Cardiac muscle cell (in vitro differentiated cells and primary cell): ENCODE measurements around the gene PPP4C. TPM values are rescaled to one million over a fixed set of nuclear protein-coding genes. Genes with fewer than 3 reads are reported as not detected.
"Not testable (repeated sequence)": the region's sequence is repeated elsewhere in the genome, so short reads cannot be mapped to it uniquely, and the experiment has no call there.

Source experiments
- DNase-seq, 2 donors: peaks; one replicate each; pipeline versions ENCODE4 v3.0.0 to v3.0.0-alpha.2; 2010 to 2017; ENCODE audit warnings: low read depth in 1 of 2, low spot score in 1 of 2
- H3K27ac ChIP-seq: fragments of 200-600 bp; sonication (generic); 2 replicates; pipeline ENCODE4 v1.5.1; 2016
- H3K27me3 ChIP-seq: fragments of 200-600 bp; sonication (generic); 2 replicates; pipeline ENCODE4 v1.6.0; 2016; ENCODE audit warnings: control low read depth
- H3K36me3 ChIP-seq: fragments of 200-600 bp; sonication (generic); 2 replicates; pipeline ENCODE4 v1.5.1; 2016; ENCODE audit warnings: control low read depth
- H3K4me1 ChIP-seq: fragments of 200-600 bp; sonication (generic); 2 replicates; pipeline ENCODE4 v1.8.1; 2017; ENCODE audit warnings: low read depth, mild to moderate bottlenecking, mixed run types
- H3K4me3 ChIP-seq: fragments of 200-600 bp; sonication (generic); 2 replicates; pipeline ENCODE4 v1.5.1; 2016; ENCODE audit warnings: mild to moderate bottlenecking
- H3K9me3 ChIP-seq: fragments of 200-600 bp; sonication (generic); 2 replicates; pipeline ENCODE4 v1.5.1; 2017; ENCODE audit warnings: low read depth, mild to moderate bottlenecking, control low read depth
- CTCF ChIP-seq: IDR thresholded peaks from 2 replicates; pipeline ENCODE4 v1.5.1; 2012; ENCODE audit warnings: low read depth, mild to moderate bottlenecking, low read length
- polyA plus RNA-seq: library from polyadenylated mRNA; unstranded; fragments of >200 nt; fragmentation: Nextera tagmentation; extraction: Ambion mirVana; gene quantifications from 2 replicates; pipeline ENCODE4 v1.2.1, GENCODE V29; 2016
- total RNA-seq: library from RNA; depleted of rRNA; stranded (reverse); fragments of >200 nt; gene quantifications from 2 replicates; pipeline ENCODE4 v1.2.3, GENCODE V29; 2016

PPP4C gene
- total and polyA plus RNA-seq, 2 experiments from 2014 or later = 94.3 to 217 TPM

DNA sequence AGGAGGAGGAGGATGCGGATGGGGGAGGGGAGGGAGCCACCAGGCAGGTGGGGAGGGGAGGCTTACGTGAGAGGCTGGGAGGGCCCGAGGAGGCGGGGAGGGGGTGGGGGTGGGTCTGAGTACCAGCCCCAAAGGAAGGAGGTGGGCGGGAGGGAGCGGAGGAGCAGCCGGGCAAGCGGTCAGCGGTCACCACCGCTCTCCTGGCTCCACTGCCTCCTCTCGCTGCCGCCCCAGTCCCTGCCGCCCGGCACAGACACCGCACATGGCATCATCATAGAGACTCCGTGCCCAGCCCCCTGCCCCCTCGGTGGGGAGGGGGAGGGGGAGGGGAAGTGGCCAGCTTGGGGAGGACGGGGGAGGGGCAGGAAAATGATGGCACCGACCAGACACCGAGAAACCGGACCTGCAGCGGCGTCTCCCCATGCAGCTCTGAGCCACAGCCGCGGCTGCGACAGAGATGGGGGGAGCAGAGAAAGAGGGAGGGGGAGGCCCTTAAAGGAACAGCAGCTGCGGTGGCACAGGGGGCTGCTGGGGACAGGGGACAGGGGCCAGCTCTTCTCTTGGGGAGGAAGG, 44.9 kb upstream of the PPP4C start, which contains the start of gene TLCD3B:
Gene TLCD3B (minus strand): TSS at position 431 of the 573 bp plus-strand sequence. CDS start 744 bp downstream, outside the sequence.
- DNase-seq = no peak
- peak within 1 kb of the TSS; percentile 15 for H3K4me3 ChIP-seq

GRCh38 chr16:30031477-30031918, 44.3 kb upstream of the PPP4C start:
- TF ChIP-seq CTCF = no peak
- no peaks in the 10 kb centered on the region for H3K4me1 ChIP-seq
- no peak overlapping the region for H3K27ac ChIP-seq
- H3K27me3 ChIP-seq = peaks cover 49% of the 10 kb centered on the region
- H3K36me3 ChIP-seq = no peaks in the 10 kb centered on the region
- H3K9me3 ChIP-seq = no peaks in the 10 kb centered on the region
- H3K4me3 ChIP-seq = no peak overlapping the region
- no peak for DNase-seq

More for the DNA sequence above, 44.9 kb upstream of the PPP4C start, which contains the start of gene TLCD3B:
- no peak within 1 kb of the TSS for H3K27ac ChIP-seq
- peaks cover 44% of the 10 kb centered on the region for H3K27me3 ChIP-seq
- H3K36me3 ChIP-seq = no peaks in the 10 kb centered on the region
- no peaks in the 10 kb centered on the region for H3K9me3 ChIP-seq
- H3K4me1 ChIP-seq = no peaks in the 10 kb centered on the region
- no peak for TF ChIP-seq CTCF

GRCh38 chr16:30032083-30032819, 43.5 kb upstream of the PPP4C start:
- Histone ChIP-seq H3K27me3 (peaks cover 52% of the 10 kb centered on the region), H3K27ac (no peak overlapping the region), H3K9me3 (no peaks in the 10 kb centered on the region), H3K4me1 (no peaks in the 10 kb centered on the region), H3K36me3 (no peaks in the 10 kb centered on the region), H3K4me3 (no peak overlapping the region)
- DNase-seq = peak; percentile 71 to 78
- peak; percentile 88 for TF ChIP-seq CTCF

GRCh38 chr16:30033270-30033669, 42.5 kb upstream of the PPP4C start:
- DNase-seq = no peak
- no peak overlapping the region for H3K27ac ChIP-seq
- no peaks in the 10 kb centered on the region for H3K4me1 ChIP-seq
- H3K9me3 ChIP-seq = no peaks in the 10 kb centered on the region
- H3K27me3 ChIP-seq = peaks cover 52% of the 10 kb centered on the region
- no peaks in the 10 kb centered on the region for H3K36me3 ChIP-seq
- no peak overlapping the region for H3K4me3 ChIP-seq
- TF ChIP-seq CTCF = no peak

DNA sequence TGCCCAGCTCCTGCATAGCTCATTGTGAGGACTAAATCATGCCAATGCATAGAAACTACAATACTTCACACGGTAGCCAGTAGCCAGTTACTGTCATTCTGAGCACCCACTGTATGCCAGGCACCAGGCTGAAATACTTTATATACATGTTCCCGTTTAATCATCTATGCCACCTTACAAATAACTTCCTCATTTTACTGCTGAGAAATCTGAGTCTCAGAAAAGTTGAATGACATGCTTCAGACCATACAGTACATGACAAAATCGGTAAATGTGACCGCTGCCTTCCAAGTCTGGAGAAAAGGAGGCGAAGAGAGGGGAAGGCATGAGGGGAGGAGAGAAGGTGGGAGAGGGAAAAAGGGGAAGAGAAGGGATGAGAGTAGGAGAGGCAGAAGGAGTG, 35.6 kb upstream of the PPP4C start:
- TF ChIP-seq CTCF = no peak
- Histone ChIP-seq H3K27ac (no peak overlapping the region), H3K4me3 (no peak overlapping the region), H3K9me3 (no peaks in the 10 kb centered on the region), H3K27me3 (peaks cover 25% of the 10 kb centered on the region), H3K36me3 (no peaks in the 10 kb centered on the region), H3K4me1 (no peaks in the 10 kb centered on the region)
- no peak for DNase-seq

GRCh38 chr16:30040690-30041089, 35.1 kb upstream of the PPP4C start:
- H3K4me3 ChIP-seq, H3K9me3 ChIP-seq, H3K36me3 ChIP-seq, H3K4me1 ChIP-seq, DNase-seq, H3K27ac ChIP-seq: not testable (repeated sequence)
- H3K27me3 ChIP-seq = peaks cover 22% of the 10 kb centered on the region
